Measurements from ENCODE around the gene TMEM98. TPM values are rescaled to one million over a fixed set of nuclear protein-coding genes. Genes with fewer than 3 reads are reported as not detected.

Gene TMEM98
- total and polyA plus RNA-seq, 9 of the 15 experiments (the other 6 are each of a cell fraction or from before 2014, with no cell fraction given): 33.5 to 164 (median 84.7) TPM

- H3K36me3 ChIP-seq (ENCODE audit: control insufficient read depth, insufficient read depth, low read length): peaks cover 45% of the 10 kb centered on the region
- no peaks in the 10 kb centered on the region for H3K9me1 ChIP-seq (ENCODE audit: control insufficient read depth, insufficient read depth, low read length)
- H2AFZ ChIP-seq (ENCODE audit: low read depth, low read length): no peak overlapping the region
- no peak overlapping the region for H3K4me2 ChIP-seq (ENCODE audit: insufficient read depth, low read length)
- H3K9ac ChIP-seq (ENCODE audit: insufficient read depth in 1 of 2, low read depth in 2 of 2, low read length in 2 of 2): no peak overlapping the region
- H3K27ac ChIP-seq (ENCODE audit: extremely low read depth, low read depth, low read length): no peak overlapping the region
- in situ Hi-C loops (cut with MboI) (no loop called here), intact Hi-C loops (cut with micrococcal nuclease) (loop anchor here (2.0 kb wide), 1 partner anchor 58 kb away; no protein-coding TSS in a partner anchor)
- TF ChIP-seq POU5F1 (IDR thresholded peaks at IDR 0.05; ENCODE audit: borderline replicate concordance, low read depth, low read length, partially characterized antibody) (no peak), TEAD1 (CRISPR knock-in tag; IDR thresholded peaks at IDR 0.05) (no peak), CTCF (IDR thresholded peaks at IDR 0.05 in 2 of 3, conservative IDR thresholded peaks at IDR 0.05 in 1 of 3; ENCODE audit: insufficient read depth in 2 of 3, low read depth in 1 of 3, low read length in 3 of 3) (peak in 1 of 3 experiments; percentile 40; a peak in 2 of 6 replicates), MTA3 (IDR thresholded peaks at IDR 0.05; ENCODE audit: borderline replicate concordance) (no peak), LCOR (CRISPR knock-in tag; IDR thresholded peaks at IDR 0.05) (no peak), RAD51 (IDR thresholded peaks at IDR 0.05; ENCODE audit: borderline replicate concordance, low read depth) (no peak)
- WGBS (ENCODE audit: insufficient coverage, low coverage, missing lambda C conversion rate): 76% methylated on average over 10 of the region's 10 CpGs
- H3K9me3 ChIP-seq (replicated peaks; ENCODE audit: control insufficient read depth, insufficient read depth, low read depth, low read length): no peaks in the 10 kb centered on the region; the same call in 1 of the 2 replicates
- no peaks in the 10 kb centered on the region for H3K79me2 ChIP-seq (ENCODE audit: control insufficient read depth, insufficient read depth, low read length)
- H3K27me3 ChIP-seq (ENCODE audit: control insufficient read depth in 2 of 2, insufficient read depth in 2 of 2, low read length in 2 of 2): no peaks in the 10 kb centered on the region
- no peaks in the 10 kb centered on the region for H4K20me1 ChIP-seq (replicated peaks; ENCODE audit: control insufficient read depth, insufficient read depth, low read length)
- DNase-seq (ENCODE audit: extremely low read depth in 1 of 4, low spot score in 3 of 4) (no peak), FAIRE-seq (no peak), ATAC-seq (no peak)
- ChIA-PET CTCF (ENCODE audit: low intra/inter-chr PET ratio) (interaction anchor here (1.8 kb wide), 1 partner anchor 57 kb away, joined by 7 read pairs; no protein-coding TSS in a partner anchor), POLR2A (interaction anchor here (0.6 to 2.9 kb wide), 9 partner anchors 11 to 70 kb away, joined by 3 to 13 read pairs (median 3); partner anchors contain the start of gene TMEM98)
- no peak overlapping the region for H3K4me3 ChIP-seq
- BruUV-seq (replicated peaks): TSS peak; percentile 39
- H3K4me1 ChIP-seq (replicated peaks in 1 of 2; ENCODE audit: control insufficient read depth in 2 of 2, insufficient read depth in 2 of 2, low read length in 2 of 2): peaks cover 6 to 8% of the 10 kb centered on the region in 2 experiments; a peak in 4 of 5 replicates
Measured at GRCh38 chr17:32940706-32941390, 12.9 kb downstream of the TMEM98 start.

Data from K562 (cell line).